T47D (cell line): Measurements from ENCODE around the gene IFFO2.

ENCODE experiments used
- DNase-seq, 2 experiments: peaks; one replicate each; pipeline versions ENCODE4 v3.0.0 to v3.0.0-alpha.2; 2011 to 2012; ENCODE audit warnings: low read depth in 1 of 2, low spot score in 1 of 2
- JUND ChIP-seq: IDR thresholded peaks from 2 replicates; pipeline ENCODE4 v1.6.1; 2012; ENCODE audit warnings: low read depth
- in situ Hi-C: cut with HindIII; loops from 2 replicates; pipeline ENCODE4 v1.10.0; 2016; ENCODE audit warnings: low sequenced_read_pairs, low pct_unique_long_range_greater_than_20kb

IFFO2 gene

GRCh38 chr1:18913065-18913835 lies 43.2 kb downstream of the IFFO2 start:
- in situ Hi-C loops: no loop called here
- TF ChIP-seq JUND: no peak
- DNase-seq: peak; percentile 58 to 76

GRCh38 chr1:18912550-18912949 lies 43.9 kb downstream of the IFFO2 start:
- in situ Hi-C loops: no loop called here
- no peak for DNase-seq
- no peak for TF ChIP-seq JUND

DNA sequence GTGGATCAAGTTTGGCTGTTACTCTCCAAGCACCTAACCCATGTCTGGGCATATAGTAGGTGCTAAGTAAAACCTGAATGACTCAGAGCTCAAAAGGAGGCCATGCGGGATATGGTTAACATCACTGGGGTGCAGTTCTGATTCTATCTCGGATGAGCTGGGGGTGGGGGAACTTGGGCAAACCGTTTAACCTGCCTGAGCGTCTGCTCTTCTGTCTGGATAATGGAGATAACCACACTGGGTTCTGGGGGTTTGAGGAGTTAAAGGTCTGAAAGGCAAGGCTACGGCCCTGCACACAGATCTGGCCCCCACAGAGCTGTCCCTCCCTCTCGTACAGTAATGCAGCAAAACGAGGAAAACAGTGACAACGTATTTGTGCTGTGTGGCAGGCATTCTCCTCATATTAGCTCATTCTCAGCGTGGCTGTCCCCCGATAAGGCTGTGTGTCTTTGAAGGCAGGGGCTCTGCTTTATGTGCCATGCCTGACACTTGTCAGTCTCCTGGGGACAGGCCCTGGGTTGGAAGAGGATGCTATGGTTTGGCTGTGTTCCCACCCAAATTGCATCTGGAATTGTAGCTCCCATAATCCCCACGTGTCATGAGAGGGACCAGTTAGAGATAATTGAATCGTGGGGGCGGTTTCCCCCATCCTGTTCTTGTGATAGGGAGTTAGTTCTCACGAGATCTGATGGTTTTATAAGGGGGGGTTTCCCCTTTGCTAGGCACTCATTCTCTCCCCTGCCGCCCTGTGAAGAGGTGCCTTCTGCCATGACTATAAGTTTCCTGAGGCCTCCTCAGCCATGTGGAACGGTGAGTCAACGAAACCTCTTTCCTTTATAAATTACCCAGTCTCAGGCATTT lies 47.3 kb downstream of the IFFO2 start:
- no peak for TF ChIP-seq JUND
- in situ Hi-C loops: no loop called here
- no peak for DNase-seq

DNA sequence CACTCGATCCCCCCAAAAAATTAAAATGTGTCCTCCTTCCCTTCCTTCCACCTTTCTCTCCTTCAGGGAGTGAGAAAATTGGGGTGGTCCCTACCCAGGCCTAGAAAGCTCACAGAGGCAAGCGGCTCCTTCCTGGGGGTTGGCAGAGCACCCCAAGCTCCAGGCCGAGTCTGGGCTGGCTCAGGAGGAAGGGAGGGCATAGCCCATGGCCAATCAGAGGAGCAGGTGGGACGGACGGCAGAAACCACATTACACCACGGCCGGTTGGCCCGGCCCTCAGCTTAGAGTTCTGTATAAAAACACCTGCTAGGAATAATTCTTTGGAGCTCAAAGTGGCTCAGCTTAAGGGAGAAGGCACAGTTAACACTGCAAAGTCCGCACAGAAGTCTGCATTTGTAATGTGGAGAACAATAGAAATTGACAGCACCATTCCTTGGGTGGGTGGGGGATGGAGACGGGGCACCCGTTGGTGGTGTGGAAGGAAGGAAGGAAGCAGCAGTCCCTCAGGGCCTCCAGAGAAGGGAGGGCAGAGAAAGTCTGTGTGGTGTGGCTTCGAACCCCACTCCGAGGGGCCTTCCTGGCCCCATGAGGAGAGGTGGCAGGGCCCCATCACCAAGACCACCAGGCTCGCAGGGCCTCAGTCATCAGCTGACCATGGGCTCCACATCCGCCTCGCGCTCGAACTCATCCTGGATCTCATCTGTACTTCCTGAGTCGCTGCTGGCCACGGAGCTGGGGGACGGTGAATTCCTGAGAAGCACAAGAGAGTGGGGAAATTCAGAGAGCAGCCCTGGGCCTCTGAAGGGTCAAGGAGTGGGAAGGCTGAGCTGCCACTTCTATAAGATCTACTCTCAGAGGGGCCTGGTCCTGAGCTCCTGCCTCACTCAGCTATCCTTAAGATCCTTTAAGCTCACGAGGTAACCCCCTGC lies 48.3 kb downstream of the IFFO2 start:
- in situ Hi-C loops: no loop called here
- no peak for DNase-seq
- TF ChIP-seq JUND: no peak

- DNase-seq: peak in 1 of 2 experiments; percentile 63
- in situ Hi-C loops: no loop called here
- TF ChIP-seq JUND: no peak
Measured at GRCh38 chr1:18907021-18907916, 49.2 kb downstream of the IFFO2 start.

GRCh38 chr1:18903291-18903756 lies 53.2 kb downstream of the IFFO2 start:
- in situ Hi-C loops: no loop called here
- no peak; the same call in 1 of the 2 replicates for TF ChIP-seq JUND
- DNase-seq: peak in 1 of 2 experiments; percentile 34

DNA sequence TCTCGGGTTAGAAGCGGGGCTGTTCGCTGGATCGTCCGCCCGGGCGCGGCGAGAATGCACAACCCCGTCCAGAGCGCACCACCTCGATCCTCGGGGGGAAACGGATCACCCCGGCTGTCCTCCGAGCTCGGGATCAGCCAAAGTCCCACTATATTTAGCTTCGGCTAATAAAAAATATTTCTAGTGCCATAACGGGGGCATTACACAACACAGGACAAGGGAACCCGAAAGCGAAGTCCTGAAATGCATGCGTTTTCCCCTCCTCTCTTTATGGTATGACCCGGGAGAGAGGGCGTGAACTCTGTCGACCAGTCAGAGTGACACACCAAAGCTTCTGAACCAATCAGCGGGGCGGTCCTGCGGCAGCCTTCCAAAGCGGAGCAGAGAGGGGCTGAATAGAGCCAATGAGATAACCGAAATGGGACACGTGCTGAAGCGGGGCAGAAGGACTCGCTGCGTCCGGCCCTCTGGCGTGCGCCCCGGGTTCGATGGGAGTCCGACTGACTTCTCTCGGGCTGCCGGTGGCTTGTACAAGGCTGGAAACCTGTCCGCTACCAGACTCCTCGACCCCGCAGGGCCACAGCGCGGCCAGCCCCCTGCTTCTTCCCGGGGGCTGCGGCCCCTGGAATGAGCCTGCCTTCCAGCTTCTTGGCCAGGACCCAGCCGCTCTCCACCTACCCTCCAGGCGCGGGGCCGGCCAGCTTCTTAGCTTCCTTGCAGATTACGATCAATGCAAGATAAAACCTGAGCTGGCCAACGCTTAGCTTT lies 53.8 kb downstream of the IFFO2 start, which contains the start of gene ALDH4A1:
Gene ALDH4A1, minus strand, starts transcription at position 33 of the 768 bp plus-strand sequence. Its CDS starts 32 bp downstream, at position 1.
- 0 out of 2 replicates have a peak, but pooled peaks have one; percentile 31 for TF ChIP-seq JUND
- in situ Hi-C loops: no loop called here
- peak; percentile 98 to 99 for DNase-seq

DNA sequence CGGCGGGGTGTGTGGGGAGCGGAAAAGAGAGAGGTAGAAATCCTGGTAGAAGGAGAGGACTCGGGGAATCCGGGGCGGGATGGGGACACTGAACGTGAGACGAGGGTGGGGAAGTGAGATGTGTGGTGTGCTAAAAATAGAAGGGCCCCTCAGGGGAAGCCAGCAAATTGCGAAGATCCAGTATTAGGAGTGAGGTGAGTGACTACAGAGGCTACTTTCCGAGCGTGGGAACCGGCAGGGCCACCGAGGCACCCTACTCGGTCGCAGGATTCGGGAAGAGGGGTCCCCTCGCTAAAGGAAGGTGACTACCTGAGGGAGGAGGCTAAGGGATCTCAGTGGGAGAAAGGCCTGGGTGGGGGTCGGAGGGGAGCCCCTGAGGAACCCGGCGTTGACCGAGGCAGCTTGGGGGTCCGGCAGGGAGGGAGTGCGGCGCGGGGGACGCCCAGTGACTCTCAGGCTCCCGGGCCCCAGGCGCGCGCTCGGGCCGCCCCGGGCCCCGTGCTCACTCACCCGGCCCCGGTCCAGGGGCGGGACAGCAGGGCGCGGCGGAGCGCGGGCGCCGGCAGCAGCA lies 54.4 kb downstream of the IFFO2 start:
- TF ChIP-seq JUND: no peak
- DNase-seq: peak in 1 of 2 experiments; percentile 15
- in situ Hi-C loops: no loop called here

GRCh38 chr1:18901147-18901951 lies 55.1 kb downstream of the IFFO2 start:
- TF ChIP-seq JUND: no peak
- no peak for DNase-seq
- in situ Hi-C loops: no loop called here
